Lung (tissue), 12 donors: ENCODE measurements around the gene CPZ. TPM values are rescaled to one million over a fixed set of nuclear protein-coding genes. Genes with fewer than 3 reads are reported as not detected.

Experiments used
- ATAC-seq: fragments of 200-7000 bp; cut with Tn5 transposase; one replicate; pipeline ENCODE4 v1.9.1; 2020; ENCODE audit warnings: moderate number of reproducible peaks; ENCODE audit not compliant: insufficient read depth, low FRiP score
- DNase-seq, 3 donors: peaks; one replicate each; pipeline ENCODE4 v3.0.0-alpha.2; 2013 to 2017
- H3K27ac ChIP-seq, 2 donors: one replicate each; pipeline ENCODE4 v1.5.1; 2013; ENCODE audit warnings: mild to moderate bottlenecking in 2 of 2, moderate library complexity in 2 of 2, control low read depth in 1 of 2, inconsistent platforms in 1 of 2, low read depth in 1 of 2, low read length in 1 of 2
- H3K27me3 ChIP-seq, 3 donors: one replicate each; pipeline ENCODE4 v1.5.1; 2013; ENCODE audit warnings: low read length in 2 of 3; ENCODE audit not compliant: control insufficient read depth in 3 of 3, insufficient read depth in 3 of 3
- H3K36me3 ChIP-seq, 4 donors: one replicate each; pipeline ENCODE4 v1.5.1; 2013; ENCODE audit warnings: low read length in 4 of 4, mild to moderate bottlenecking in 1 of 4, moderate library complexity in 1 of 4; ENCODE audit not compliant: control insufficient read depth in 4 of 4, insufficient read depth in 4 of 4
- H3K4me1 ChIP-seq, 5 donors: one replicate each; pipeline ENCODE4 v1.5.1; 2013; ENCODE audit warnings: low read length in 5 of 5, mild to moderate bottlenecking in 2 of 5, moderate library complexity in 1 of 5; ENCODE audit not compliant: control insufficient read depth in 5 of 5, insufficient read depth in 5 of 5
- H3K4me3 ChIP-seq: one replicate; pipeline ENCODE4 v1.5.1; 2013; ENCODE audit warnings: mild to moderate bottlenecking, control low read depth, moderate library complexity
- H3K9ac ChIP-seq, 2 donors: one replicate each; pipeline ENCODE4 v1.5.1; 2013; ENCODE audit warnings: low read length in 2 of 2, control low read depth in 1 of 2; ENCODE audit not compliant: insufficient read depth in 1 of 2
- H3K9me3 ChIP-seq, 4 donors: one replicate each; pipeline ENCODE4 v1.5.1; 2013; ENCODE audit warnings: low read length in 3 of 4, mild to moderate bottlenecking in 1 of 4, moderate library complexity in 1 of 4; ENCODE audit not compliant: control insufficient read depth in 4 of 4, insufficient read depth in 3 of 4
- CTCF ChIP-seq: IDR thresholded peaks from 2 replicates; pipeline ENCODE4 v1.5.1; 2012; ENCODE audit warnings: mild to moderate bottlenecking; ENCODE audit errors: control extremely low read depth, extremely low read depth
- WGBS, 2 donors: extraction: QIAGEN DNeasy Blood & Tissue Kit; methylation state at CpG; one replicate each; pipeline ENCODE4 v1.1.7; 2013; 5-methylcytosine and 5-hydroxymethylcytosine counted together
- polyA plus RNA-seq, 2 donors: library from polyadenylated mRNA; stranded (reverse); fragments of 200-250 nt; gene quantifications; one replicate each; pipeline ENCODE4 v1.2.1, GENCODE V29; 2013
- total RNA-seq, 2 donors: library from RNA; depleted of rRNA in 1 of 2; stranded (reverse); fragments of >200 nt in 1 of 2; gene quantifications; one replicate each; pipeline ENCODE4 v1.2.1, GENCODE V29; 2014 to 2021
- donor health status: control.
- donor health status: control.
- donor health status: Bipolar disorder and iron deficiency.
- donor health status: healthy.
- donor health status: DM: yes; HTN: yes; CAD: no.

Gene CPZ
- total and polyA plus RNA-seq, 4 donors = 1.4 to 5.5 (median 2.7) TPM

GRCh38 chr4:8657381-8658088 lies 65.0 kb downstream of the CPZ start:
- no peak overlapping the region for H3K27ac ChIP-seq
- no peaks in the 10 kb centered on the region for H3K4me1 ChIP-seq
- ATAC-seq = no peak
- DNase-seq = no peak
- TF ChIP-seq CTCF = no peak
- no peak overlapping the region for H3K4me3 ChIP-seq
- H3K9ac ChIP-seq = no peak overlapping the region
- peaks cover 0 to 3% (median 0%) of the 10 kb centered on the region in 4 donors for H3K9me3 ChIP-seq
- H3K27me3 ChIP-seq = peaks cover 0 to 13% (median 0%) of the 10 kb centered on the region in 3 donors
- no peaks in the 10 kb centered on the region for H3K36me3 ChIP-seq
- WGBS, 2 donors = 79 to 84% methylated on average over 11 of the region's 11 CpGs

GRCh38 chr4:8662776-8663175 lies 70.2 kb downstream of the CPZ start:
- DNase-seq = no peak

GRCh38 chr4:8664031-8664805 lies 71.7 kb downstream of the CPZ start:
- peaks cover 0 to 10% (median 0%) of the 10 kb centered on the region in 4 donors for H3K9me3 ChIP-seq
- H3K4me1 ChIP-seq = no peaks in the 10 kb centered on the region
- no peaks in the 10 kb centered on the region for H3K36me3 ChIP-seq
- H3K27ac ChIP-seq = no peak overlapping the region
- H3K9ac ChIP-seq = no peak overlapping the region
- DNase-seq (no peak), ATAC-seq (no peak)
- peaks cover 0 to 17% (median 0%) of the 10 kb centered on the region in 3 donors for H3K27me3 ChIP-seq
- H3K4me3 ChIP-seq = no peak overlapping the region
- WGBS, 2 donors = 66 to 70% methylated on average over 18 of the region's 18 CpGs
- TF ChIP-seq CTCF = no peak

More at GRCh38 chr4:8662776-8663175, 70.2 kb downstream of the CPZ start:
- Histone ChIP-seq H3K27ac (no peak overlapping the region), H3K4me3 (no peak overlapping the region), H3K9ac (no peak overlapping the region), H3K9me3 (peaks cover 0 to 8% (median 0%) of the 10 kb centered on the region in 4 donors), H3K36me3 (no peaks in the 10 kb centered on the region), H3K27me3 (peaks cover 0 to 27% (median 0%) of the 10 kb centered on the region in 3 donors), H3K4me1 (no peaks in the 10 kb centered on the region)
- 84 to 87% methylated on average over 9 of the region's 9 CpGs for WGBS, 2 donors
- ATAC-seq = no peak
- TF ChIP-seq CTCF = no peak
